SH-SY5Y (cell line): ENCODE data around the gene CDKL2.

Source experiments
- GATA2 ChIP-seq: IDR thresholded peaks from 2 replicates; pipeline ENCODE4 v1.6.1; 2011; ENCODE audit warnings: mild to moderate bottlenecking, low read depth, low read length
- GATA3 ChIP-seq: IDR thresholded peaks from 2 replicates; pipeline ENCODE4 v1.6.1; 2011; ENCODE audit warnings: low read depth, mild to moderate bottlenecking, low read length, moderate library complexity

Gene CDKL2

DNA sequence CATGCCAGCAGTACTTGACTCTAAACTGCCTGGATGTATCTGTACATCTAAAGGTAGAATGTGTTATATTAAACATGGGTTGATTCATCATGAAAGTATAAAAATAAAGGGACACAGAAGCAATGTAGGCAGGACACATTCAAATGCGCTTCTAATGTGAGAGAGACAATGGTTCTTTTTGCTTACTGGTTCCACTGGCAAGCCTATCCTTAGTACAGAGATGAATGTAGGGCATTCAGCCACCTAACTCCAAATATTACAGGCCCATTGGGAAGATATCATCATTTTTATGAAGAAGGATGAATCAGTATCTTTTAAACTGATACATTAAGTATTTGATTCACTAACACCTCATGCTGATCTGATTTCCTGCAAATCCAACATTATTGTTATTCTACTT is 18.0 kb downstream of the CDKL2 start:
- TF ChIP-seq GATA3: no peak
- TF ChIP-seq GATA2: no peak

DNA sequence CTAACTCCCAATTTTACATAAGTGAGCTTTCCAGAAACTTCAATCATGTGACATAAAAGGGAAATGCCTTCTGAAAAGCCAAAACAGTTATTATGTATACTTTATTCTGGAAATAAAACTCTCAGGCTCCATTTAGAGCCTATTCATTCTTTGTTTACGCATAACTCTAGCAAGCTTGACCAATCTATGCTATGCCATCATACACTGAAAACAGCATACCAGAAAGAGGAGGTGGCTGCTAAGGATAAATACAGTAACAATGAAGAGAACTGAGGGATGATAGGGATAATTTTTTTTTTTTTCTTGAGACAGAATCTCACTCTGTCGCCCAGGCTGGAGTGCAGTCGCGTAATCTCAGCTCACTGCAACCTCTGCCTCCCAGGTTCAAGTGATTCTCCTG is 24.4 kb downstream of the CDKL2 start:
- TF ChIP-seq GATA3 (no peak), GATA2 (no peak)

DNA sequence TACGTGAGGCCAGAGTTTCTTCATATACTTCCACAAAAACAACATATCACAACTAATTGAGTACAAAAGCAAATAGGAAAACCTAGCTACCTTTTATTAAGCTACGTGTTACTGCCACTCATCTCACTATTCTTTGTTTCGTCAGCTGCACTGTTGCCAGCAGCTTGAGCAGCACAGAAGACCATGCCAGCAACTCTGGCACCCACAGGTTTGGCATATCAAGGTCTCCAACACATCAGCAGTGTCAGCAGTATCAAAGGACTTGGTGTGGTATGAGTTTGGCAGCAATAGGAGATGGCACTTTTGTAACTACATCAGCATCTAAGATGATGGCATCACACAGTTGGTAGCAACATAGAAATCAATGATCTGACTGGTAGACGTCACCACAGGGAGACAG is 30.7 kb downstream of the CDKL2 start:
- TF ChIP-seq GATA3 (no peak), GATA2 (no peak)

DNA sequence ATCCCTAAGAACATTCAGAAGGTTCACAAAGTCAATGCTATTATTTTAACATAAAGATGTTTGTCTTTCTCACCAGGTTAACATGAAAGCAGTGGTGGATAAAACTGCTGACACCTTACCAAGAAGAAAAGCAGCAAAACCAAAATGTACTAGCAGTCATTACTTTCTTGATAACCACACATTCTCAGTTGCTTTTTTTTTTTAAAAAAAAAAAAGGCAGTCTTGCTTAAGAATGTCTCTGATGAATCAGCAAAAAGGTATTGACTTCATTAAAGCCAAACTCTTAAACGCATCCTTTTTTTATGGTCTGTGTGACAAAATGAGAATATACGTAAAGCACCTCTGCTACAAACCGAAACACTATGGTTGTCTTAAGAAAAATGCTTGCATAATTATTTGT is 31.9 kb downstream of the CDKL2 start:
- TF ChIP-seq GATA2: no peak
- TF ChIP-seq GATA3: no peak

DNA sequence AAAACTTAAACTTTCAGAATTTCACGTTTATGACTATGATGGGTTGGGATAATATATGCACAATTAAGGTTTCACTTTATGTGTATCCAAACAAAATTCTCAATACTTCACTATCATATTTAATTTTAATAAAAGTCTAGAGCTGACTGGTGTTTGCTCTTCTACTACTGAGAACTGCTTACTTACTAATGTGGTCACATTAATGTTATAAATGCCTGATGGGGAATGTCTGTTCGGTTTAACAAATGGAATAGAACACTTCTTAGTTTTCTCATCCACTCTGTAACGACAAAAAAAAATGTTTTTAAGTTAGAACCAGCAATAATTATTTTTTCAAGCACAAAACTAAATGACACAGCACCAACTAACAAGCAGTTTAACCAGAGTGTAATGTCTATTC is 34.3 kb downstream of the CDKL2 start:
- no peak for TF ChIP-seq GATA2
- no peak for TF ChIP-seq GATA3

DNA sequence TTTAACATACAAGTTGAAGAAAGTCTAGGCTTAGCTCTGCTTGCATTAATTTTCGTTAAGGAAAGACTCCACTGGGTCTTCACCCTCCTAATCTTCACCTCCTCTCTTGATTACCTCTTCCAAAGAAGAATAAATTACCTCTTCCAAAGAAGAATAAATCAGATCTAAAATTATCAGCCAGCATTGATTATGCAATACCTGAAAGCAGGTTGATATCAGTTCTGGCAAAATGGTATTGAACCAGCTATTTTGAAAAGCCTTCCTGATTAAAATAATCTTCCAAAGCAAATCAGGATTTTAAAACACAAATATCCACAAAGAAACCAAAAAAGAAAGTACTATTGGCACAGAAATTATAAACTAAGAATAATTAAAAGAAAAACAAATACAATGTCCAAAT is 36.9 kb downstream of the CDKL2 start:
- TF ChIP-seq GATA2 (no peak), GATA3 (no peak)

DNA sequence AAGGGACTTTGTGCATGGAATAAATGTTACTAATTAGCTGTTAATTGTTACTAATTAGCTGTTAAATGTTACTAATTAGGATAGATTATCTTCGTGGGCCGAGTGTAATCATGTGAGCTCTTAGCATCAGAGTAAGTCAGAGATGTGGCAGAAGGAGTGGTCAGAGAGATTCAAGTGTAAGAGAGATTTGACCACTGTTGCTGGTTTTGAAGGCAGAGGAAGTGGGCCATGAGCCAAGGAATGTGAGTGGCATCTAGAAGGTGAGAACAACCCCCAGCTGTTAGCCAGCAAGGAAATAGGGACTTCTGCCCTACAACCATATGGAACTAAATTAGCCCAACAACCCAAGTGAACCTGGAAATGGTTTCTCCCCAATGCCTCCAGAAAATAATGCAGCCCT is 46.3 kb downstream of the CDKL2 start:
- no peak for TF ChIP-seq GATA2
- TF ChIP-seq GATA3: no peak

DNA sequence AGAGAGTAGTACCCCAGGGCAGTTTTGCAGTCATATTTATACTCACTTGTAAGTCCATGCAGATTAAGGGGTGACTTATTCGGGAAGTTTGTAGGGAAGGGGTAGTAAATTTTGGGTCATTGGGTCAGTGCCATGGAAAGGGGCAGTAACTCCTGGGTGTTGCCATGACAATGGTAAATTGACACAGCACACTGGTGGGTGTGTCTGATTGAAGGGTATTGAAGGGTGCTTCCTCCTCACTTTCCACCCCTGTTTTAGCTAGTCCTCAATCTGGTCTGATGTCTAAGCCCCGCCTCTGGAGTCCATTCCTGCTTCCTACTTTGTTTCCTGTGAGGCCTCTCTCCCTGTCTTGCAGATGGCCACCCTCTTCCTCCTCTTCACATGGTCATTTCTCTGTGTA is 62.6 kb downstream of the CDKL2 start:
- TF ChIP-seq GATA3 (no peak), GATA2 (no peak)

DNA sequence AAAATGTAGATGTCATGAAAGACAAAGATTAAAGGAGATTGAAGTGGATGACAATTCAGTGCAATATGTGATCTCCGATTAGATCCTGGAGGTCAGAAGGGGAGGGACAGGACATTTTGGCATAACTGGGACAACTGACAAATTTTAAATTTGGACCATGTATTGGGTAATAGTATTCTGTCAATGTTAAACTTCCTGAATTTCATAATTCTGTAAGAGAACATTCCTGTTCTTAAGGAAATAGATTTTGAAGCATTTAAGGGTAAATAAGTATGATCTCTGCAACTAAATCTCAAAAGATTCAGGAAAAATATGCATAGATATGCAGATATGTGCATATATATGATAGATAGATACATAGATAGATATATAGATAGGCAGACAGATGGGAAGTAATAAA is 63.4 kb downstream of the CDKL2 start:
- TF ChIP-seq GATA3 (no peak), GATA2 (no peak)

DNA sequence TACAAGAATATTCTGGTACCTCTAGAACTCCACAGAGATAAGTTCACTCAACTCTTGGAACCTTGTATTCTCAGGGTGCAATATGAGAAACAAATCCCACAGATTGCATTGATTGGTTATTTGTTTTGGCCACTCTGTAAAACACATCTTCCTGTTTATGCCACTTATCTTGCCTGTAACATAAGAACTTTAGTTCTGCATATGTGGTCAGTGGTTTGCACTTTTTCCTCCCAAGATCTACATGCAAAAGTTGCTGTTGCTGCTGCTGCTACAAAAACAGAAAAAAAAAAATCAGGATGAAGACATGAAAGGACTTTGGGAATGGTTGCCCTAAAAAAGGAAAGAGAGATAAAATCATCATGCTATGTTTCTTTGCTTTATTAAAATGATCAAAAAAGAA is 64.8 kb downstream of the CDKL2 start:
- TF ChIP-seq GATA2: no peak
- TF ChIP-seq GATA3: no peak

DNA sequence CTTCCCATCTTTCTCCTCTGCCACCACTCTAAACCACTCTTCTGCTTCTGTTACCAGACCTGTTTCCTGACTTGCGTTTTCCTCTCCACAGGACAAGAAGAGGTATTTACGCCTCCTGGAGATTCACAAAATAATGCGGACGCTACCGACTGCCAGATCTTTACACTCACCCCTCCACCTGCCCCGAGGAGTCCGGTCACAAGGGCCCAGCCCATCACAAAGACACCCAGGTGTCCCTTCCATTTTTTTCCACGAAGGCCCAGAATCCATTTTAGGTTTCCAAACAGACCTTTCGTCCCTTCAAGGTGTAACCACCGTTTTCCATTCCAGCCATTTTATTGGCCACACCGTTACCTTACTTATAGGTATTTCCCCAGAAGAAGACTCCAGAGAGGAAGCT is 66.3 kb downstream of the CDKL2 start:
- no peak for TF ChIP-seq GATA2
- TF ChIP-seq GATA3: no peak

DNA sequence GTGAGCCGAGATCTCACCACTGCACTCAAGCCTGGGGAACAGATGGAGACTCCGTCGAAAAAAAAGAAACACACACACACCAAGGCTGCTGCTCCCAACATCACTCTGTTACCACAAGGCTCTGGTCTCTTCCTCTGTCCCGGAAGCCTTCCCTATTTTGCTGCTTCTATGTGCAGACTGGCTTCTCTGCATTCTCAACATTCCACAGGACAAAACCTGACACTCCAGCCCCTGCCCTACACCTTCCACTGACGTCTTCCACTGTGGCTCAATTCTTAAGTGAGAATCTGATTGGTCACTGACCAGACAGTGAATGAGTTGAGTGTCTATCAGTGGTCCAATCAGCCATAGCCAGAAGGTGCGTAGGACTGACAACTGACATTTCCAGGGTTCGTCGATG is 68.5 kb downstream of the CDKL2 start:
- TF ChIP-seq GATA2 (no peak), GATA3 (no peak)

DNA sequence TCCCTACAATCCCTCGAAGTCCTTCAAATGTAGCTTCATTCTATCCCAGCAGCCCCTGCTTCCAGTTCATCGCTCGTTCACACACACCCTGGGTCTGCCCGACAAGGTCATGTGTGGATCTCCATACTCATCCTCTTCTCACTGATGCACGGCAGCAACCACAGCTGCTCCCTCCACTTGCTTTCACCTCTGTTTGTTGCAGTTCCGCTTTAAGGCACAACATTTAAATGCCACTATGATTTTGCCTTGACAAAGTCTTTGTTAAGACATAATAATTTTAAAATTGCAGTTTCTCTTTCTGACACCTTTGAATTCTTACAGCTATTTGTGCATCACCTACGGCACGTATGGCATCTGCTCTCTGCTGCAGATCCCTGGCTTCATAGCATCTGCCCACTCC is 72.6 kb downstream of the CDKL2 start:
- TF ChIP-seq GATA3 (no peak), GATA2 (no peak)

DNA sequence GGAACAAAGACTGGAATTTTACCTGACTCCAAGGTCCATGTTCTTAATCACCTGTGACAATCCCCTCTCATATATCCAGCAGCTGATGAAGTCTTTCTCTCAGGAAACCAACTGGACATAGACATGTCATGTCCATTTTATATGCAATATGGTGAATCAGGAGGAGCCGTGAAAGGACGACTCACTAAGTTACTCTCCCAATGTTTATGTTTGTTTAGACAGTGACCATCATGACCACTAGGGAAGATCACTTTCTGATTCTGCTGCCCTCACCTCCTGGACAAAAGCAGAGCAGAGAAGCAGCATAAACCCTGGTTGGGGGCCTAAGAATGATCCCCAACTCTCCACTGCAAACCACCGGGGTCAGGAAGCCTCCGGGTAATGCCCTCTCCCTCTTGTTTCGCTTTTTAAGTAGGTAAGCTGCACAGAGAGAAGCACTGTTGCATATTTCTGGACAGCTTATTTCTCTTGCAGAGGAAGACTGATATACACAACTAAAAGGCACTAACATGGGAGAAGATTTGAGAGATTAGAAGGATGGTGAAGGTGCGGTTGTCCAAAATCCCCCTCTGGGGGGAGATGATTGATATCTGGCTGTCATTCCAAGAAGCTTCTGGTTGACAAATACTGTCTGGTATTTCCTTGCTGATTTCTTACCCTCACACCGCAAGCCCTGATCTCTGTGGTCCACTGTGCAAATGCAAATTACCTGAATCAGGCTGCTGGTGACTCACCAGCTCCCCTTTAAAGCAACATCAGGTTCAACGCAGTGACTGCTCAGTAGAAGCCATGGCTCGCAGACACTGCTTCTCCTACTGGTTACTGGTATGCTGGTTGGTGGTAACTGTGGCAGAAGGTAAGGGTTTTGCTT is 74.8 kb downstream of the CDKL2 start, which contains the start of gene ODAPH:
Gene ODAPH (plus strand): TSS at position 773 of the 871 bp plus-strand sequence. CDS start 17 bp downstream, at position 790.
- TF ChIP-seq GATA3: no peak
- no peak for TF ChIP-seq GATA2

DNA sequence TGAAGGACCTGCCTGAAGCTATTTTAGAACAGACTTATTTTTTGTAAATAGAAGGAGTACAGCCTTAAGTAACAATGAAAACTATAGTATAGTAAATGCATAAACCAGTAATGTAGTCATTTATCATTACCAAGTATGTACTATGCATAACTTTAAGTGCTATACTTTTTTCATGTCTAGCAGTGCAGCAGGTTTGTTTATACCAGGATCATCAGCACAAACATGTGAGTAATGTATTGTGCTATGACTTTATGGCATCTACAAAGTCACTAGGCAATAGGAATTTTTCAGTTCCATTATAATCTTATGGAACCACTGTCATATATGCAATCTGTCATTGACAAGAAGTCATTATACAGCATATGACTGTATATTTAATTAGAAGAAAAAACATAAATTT is 77.9 kb downstream of the CDKL2 start:
- TF ChIP-seq GATA3 (no peak), GATA2 (no peak)
